Neuronal stem cell (in vitro differentiated cells): ENCODE measurements around the gene KIFC1.

Source experiments
- DNase-seq: peaks from one replicate; pipeline ENCODE4 v3.0.0-alpha.2; 2013; ENCODE audit warnings: low spot score
- H2AFZ ChIP-seq: one replicate; pipeline ENCODE4 v1.6.1; 2013; ENCODE audit warnings: mild to moderate bottlenecking, low read length, inconsistent platforms
- H2AK5ac ChIP-seq: 2 replicates; pipeline ENCODE4 v1.6.1; 2013; ENCODE audit warnings: low read depth, mild to moderate bottlenecking, inconsistent platforms, low read length, moderate library complexity, mixed read lengths
- H2BK120ac ChIP-seq: 2 replicates; pipeline ENCODE4 v1.6.1; 2013; ENCODE audit warnings: low read depth, mild to moderate bottlenecking, inconsistent platforms, low read length, moderate library complexity, mixed read lengths
- H2BK12ac ChIP-seq: one replicate; pipeline ENCODE4 v1.6.1; 2013; ENCODE audit warnings: low read length, inconsistent platforms
- H2BK15ac ChIP-seq: 2 replicates; pipeline ENCODE4 v1.6.1; 2013; ENCODE audit warnings: mild to moderate bottlenecking, low read length, inconsistent platforms, mixed read lengths
- H2BK5ac ChIP-seq: one replicate; pipeline ENCODE4 v1.6.1; 2013; ENCODE audit warnings: inconsistent platforms, mild to moderate bottlenecking, low read length, moderate library complexity
- H3K14ac ChIP-seq: one replicate; pipeline ENCODE4 v1.6.1; 2013; ENCODE audit warnings: low read length, inconsistent platforms
- H3K18ac ChIP-seq: 2 replicates; pipeline ENCODE4 v1.6.1; 2013; ENCODE audit warnings: low read length, inconsistent platforms
- H3K23ac ChIP-seq: 2 replicates; pipeline ENCODE4 v1.6.1; 2013; ENCODE audit warnings: low read depth, mild to moderate bottlenecking, mixed read lengths, low read length, inconsistent platforms; ENCODE audit not compliant: poor library complexity
- H3K27ac ChIP-seq: replicated peaks from 3 replicates; pipeline ENCODE4 v1.5.1; 2013; ENCODE audit warnings: low read length, inconsistent platforms
- H3K27me3 ChIP-seq, 3 experiments: 2 replicates each; pipeline ENCODE4 v1.6.1; 2013; ENCODE audit warnings: low read length in 3 of 3, mild to moderate bottlenecking in 2 of 3, inconsistent platforms in 1 of 3, low read depth in 1 of 3, mixed read lengths in 1 of 3, moderate library complexity in 1 of 3; ENCODE audit not compliant: control insufficient read depth in 3 of 3, insufficient read depth in 3 of 3
- H3K36me3 ChIP-seq, 2 donors: replicated peaks in 1 of 2; 2 replicates each; pipeline ENCODE4 v1.6.1; 2013; ENCODE audit warnings: low read length in 2 of 2; ENCODE audit not compliant: control insufficient read depth in 2 of 2, insufficient read depth in 2 of 2
- H3K4ac ChIP-seq: 2 replicates; pipeline ENCODE4 v1.6.1; 2013; ENCODE audit warnings: inconsistent platforms, mild to moderate bottlenecking, low read length, moderate library complexity
- H3K4me1 ChIP-seq, 2 donors: 1 replicate in 1 of 2; 2 replicates in 1 of 2; pipeline ENCODE4 v1.6.1; 2013; ENCODE audit warnings: low read length in 2 of 2, low read depth in 1 of 2; ENCODE audit not compliant: control insufficient read depth in 2 of 2, insufficient read depth in 1 of 2
- H3K4me2 ChIP-seq: one replicate; pipeline ENCODE4 v1.6.1; 2013; ENCODE audit warnings: mild to moderate bottlenecking, low read length, inconsistent platforms; ENCODE audit not compliant: insufficient read depth, poor library complexity, severe bottlenecking
- H3K4me3 ChIP-seq, 2 donors: 2 replicates each; pipeline ENCODE4 v1.5.1; 2013; ENCODE audit warnings: low read length in 2 of 2, mild to moderate bottlenecking in 2 of 2, inconsistent platforms in 1 of 2, moderate library complexity in 1 of 2
- H3K79me1 ChIP-seq: one replicate; pipeline ENCODE4 v1.6.1; 2013; ENCODE audit warnings: low read depth, mild to moderate bottlenecking, inconsistent platforms, low read length, moderate library complexity
- H3K9ac ChIP-seq: one replicate; pipeline ENCODE4 v1.6.1; 2013; ENCODE audit warnings: mild to moderate bottlenecking, low read depth, low read length, inconsistent platforms; ENCODE audit not compliant: poor library complexity
- H3K9me3 ChIP-seq, 2 donors: replicated peaks in 1 of 2; 2 replicates each; pipeline versions ENCODE3 to v1.6.1; 2013; ENCODE audit warnings: low read length in 2 of 2, mild to moderate bottlenecking in 2 of 2, inconsistent platforms in 1 of 2, low read depth in 1 of 2, mixed read lengths in 1 of 2, moderate library complexity in 1 of 2; ENCODE audit not compliant: control insufficient read depth in 2 of 2, insufficient read depth in 1 of 2
- H4K8ac ChIP-seq: one replicate; pipeline ENCODE4 v1.6.1; 2013; ENCODE audit warnings: low read depth, mild to moderate bottlenecking, inconsistent platforms, low read length, moderate library complexity
- H4K91ac ChIP-seq: one replicate; pipeline ENCODE4 v1.6.1; 2013; ENCODE audit warnings: low read length, low read depth, mild to moderate bottlenecking, inconsistent platforms; ENCODE audit not compliant: poor library complexity
- WGBS, 2 donors: extraction: QIAGEN DNeasy Blood & Tissue Kit; methylation state at CpG; one replicate each; pipeline ENCODE4 v1.1.7; 2013; ENCODE audit warnings: missing lambda C conversion rate in 2 of 2, mixed read lengths in 1 of 2; ENCODE audit not compliant: insufficient read length in 2 of 2, insufficient replicate concordance in 1 of 2; ENCODE audit errors: extremely low coverage in 2 of 2; 5-methylcytosine and 5-hydroxymethylcytosine counted together

KIFC1 gene

DNA sequence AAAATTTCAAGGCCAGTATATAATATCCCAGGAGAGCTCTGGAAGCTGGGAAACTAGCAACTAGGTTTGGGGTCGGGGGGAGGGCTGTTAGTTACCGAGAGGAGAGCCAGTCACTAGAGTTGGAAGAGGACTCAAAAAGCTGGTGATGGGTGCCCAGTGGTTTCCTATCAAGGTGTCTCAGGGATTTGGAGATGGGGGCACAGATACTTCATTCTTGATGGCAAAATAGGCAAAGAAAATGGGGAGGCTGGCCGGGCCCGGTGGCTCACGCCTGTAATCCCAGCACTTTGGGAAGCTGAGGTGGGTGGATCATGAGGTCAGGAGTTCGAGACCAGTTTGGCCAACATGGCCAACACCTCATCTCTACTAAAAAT lies 20.0 kb downstream of the KIFC1 start:
- H3K4me2 ChIP-seq, result peak overlapping the region; percentile 73
- no peak overlapping the region for H2AK5ac ChIP-seq
- H4K91ac ChIP-seq, result no peak overlapping the region
- no peak overlapping the region for H3K4ac ChIP-seq
- peaks cover 41 to 73% of the 10 kb centered on the region in 2 donors for H3K36me3 ChIP-seq
- no peak for DNase-seq
- whole genome bisulfite sequencing, 2 donors, result no CpG with 5 or more reads among the region's 6 CpGs
- no peak overlapping the region for H3K27ac ChIP-seq
- no peak overlapping the region for H3K18ac ChIP-seq
- no peak overlapping the region for H3K9ac ChIP-seq
- no peak overlapping the region for H2BK12ac ChIP-seq
- H3K4me3 ChIP-seq, result peak overlapping the region; percentile 66 to 92
- H2BK120ac ChIP-seq, result no peak overlapping the region
- no peaks in the 10 kb centered on the region for H3K79me1 ChIP-seq
- no peak overlapping the region for H2AFZ ChIP-seq
- H3K14ac ChIP-seq, result no peak overlapping the region
- no peak overlapping the region for H4K8ac ChIP-seq
- H2BK5ac ChIP-seq, result no peak overlapping the region
- no peak overlapping the region for H3K23ac ChIP-seq
- H3K27me3 ChIP-seq, result no peaks in the 10 kb centered on the region
- no peaks in the 10 kb centered on the region for H3K9me3 ChIP-seq
- H3K4me1 ChIP-seq, result peaks cover 6 to 11% of the 10 kb centered on the region in 2 donors
- no peak overlapping the region for H2BK15ac ChIP-seq

DNA sequence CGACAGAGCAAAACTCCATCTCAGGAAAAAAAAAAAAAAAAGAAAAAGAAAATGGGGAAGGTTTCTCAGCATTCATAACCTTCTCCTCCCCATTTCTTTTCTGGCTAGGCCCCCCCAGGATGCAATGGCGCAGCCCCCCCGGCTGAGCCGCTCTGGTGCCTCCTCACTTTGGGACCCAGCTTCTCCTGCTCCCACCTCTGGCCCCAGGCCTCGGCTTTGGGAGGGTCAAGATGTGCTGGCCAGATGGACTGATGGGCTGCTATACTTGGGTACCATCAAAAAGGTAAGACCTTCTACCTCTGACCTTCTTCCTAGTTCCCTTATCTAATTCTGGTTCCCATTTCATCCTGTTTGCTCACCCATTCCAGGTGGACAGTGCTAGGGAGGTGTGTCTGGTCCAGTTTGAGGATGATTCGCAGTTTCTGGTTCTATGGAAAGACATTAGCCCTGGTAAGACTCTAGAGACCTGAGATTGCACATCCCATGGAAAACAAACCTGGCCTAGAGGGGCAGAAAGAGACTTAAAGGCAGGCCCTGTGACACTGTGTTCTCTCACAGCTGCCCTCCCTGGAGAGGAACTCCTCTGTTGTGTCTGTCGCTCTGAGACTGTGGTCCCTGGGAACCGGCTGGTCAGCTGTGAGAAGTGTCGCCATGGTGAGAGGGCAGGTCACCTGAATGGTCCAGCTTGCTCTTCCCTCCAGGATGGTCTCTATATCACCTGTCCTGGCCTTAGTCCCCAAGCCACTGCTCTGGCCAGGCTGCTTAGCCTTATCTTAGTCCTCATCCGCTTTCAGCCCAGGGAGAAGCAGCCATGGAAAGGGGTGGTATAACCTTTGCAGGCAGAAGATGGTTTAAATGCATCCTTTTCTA lies 20.8 kb downstream of the KIFC1 start:
- no peak overlapping the region for H3K14ac ChIP-seq
- H2BK5ac ChIP-seq, result no peak overlapping the region
- no peak overlapping the region for H2BK15ac ChIP-seq
- H3K36me3 ChIP-seq, result peaks cover 40 to 72% of the 10 kb centered on the region in 2 donors
- DNase-seq, result no peak
- no peak overlapping the region for H3K4ac ChIP-seq
- no CpG with 5 or more reads among the region's 10 CpGs for WGBS, 2 donors
- no peaks in the 10 kb centered on the region for H3K27me3 ChIP-seq
- no peak overlapping the region for H4K91ac ChIP-seq
- H3K18ac ChIP-seq, result no peak overlapping the region
- H4K8ac ChIP-seq, result no peak overlapping the region
- H2AFZ ChIP-seq, result no peak overlapping the region
- no peak overlapping the region for H2BK120ac ChIP-seq
- no peak overlapping the region for H3K4me3 ChIP-seq
- H3K9me3 ChIP-seq, result no peaks in the 10 kb centered on the region
- no peak overlapping the region for H3K23ac ChIP-seq
- no peak overlapping the region for H2BK12ac ChIP-seq
- H3K9ac ChIP-seq, result no peak overlapping the region
- H3K79me1 ChIP-seq, result no peaks in the 10 kb centered on the region
- no peak overlapping the region for H2AK5ac ChIP-seq
- H3K4me2 ChIP-seq, result no peak overlapping the region
- peaks cover 11 to 13% of the 10 kb centered on the region in 2 donors for H3K4me1 ChIP-seq
- H3K27ac ChIP-seq, result no peak overlapping the region

DNA sequence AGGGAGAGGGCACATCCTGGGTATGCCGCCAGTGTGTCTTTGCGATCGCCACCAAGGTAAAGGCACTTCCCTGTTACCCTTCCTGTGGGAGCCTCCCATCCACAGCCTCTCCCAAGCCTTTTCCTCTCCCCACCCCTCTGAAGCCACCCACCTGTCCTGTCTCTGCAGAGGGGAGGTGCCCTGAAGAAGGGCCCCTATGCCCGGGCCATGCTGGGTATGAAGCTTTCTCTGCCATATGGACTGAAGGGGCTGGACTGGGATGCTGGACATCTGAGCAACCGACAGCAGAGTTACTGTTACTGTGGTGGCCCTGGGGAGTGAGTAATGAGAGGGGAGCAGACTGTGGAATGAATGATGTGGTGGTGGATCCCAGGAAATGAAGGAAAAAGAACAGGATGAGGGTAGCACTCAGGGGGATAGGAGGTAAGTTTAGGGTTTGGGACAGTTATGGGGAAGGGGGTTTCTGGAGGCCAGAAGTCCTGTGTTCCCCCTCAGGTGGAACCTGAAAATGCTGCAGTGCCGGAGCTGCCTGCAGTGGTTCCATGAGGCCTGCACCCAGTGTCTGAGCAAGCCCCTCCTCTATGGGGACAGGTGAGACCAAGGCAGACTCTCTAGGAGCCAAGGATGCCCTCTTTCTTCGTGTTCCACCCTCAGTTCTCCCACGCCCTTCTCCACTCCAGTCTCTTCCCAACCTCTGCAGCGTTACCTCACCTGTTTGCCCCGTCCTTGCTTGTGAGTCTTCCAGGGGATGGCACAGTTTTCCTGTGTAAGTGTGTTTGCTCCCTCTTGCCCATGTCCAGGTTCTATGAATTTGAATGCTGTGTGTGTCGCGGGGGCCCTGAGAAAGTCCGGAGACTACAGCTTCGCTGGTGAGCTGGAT lies 21.9 kb downstream of the KIFC1 start:
- Histone ChIP-seq H3K9me3 (no peaks in the 10 kb centered on the region), H3K27me3 (no peaks in the 10 kb centered on the region), H3K4me2 (no peak overlapping the region), H2BK5ac (no peak overlapping the region), H2BK12ac (no peak overlapping the region), H2AFZ (no peak overlapping the region), H3K79me1 (no peaks in the 10 kb centered on the region), H3K4me1 (peaks cover 13% of the 10 kb centered on the region in 2 donors), H2BK120ac (no peak overlapping the region), H3K9ac (no peak overlapping the region), H3K4me3 (no peak overlapping the region), H3K4ac (no peak overlapping the region), H4K8ac (no peak overlapping the region), H3K27ac (no peak overlapping the region), H3K14ac (no peak overlapping the region), H3K36me3 (peaks cover 36 to 61% of the 10 kb centered on the region in 2 donors), H3K18ac (no peak overlapping the region), H2BK15ac (no peak overlapping the region), H4K91ac (no peak overlapping the region), H2AK5ac (no peak overlapping the region), H3K23ac (no peak overlapping the region)
- WGBS, 2 donors, result no CpG with 5 or more reads among the region's 14 CpGs
- no peak for DNase-seq
